Tibial artery (tissue), 4 donors: ENCODE data around the gene COL25A1.
"Not testable (repeated sequence)": the region's sequence is repeated elsewhere in the genome, so short reads cannot be mapped to it uniquely, and the experiment has no call there.

Source experiments
- DNase-seq, 2 donors: peaks; one replicate each; pipeline ENCODE4 v3.0.0-alpha.2; 2019
- H3K27ac ChIP-seq, 2 donors: fragments of 200-600 bp; sonication (generic) in 1 of 2; 1 replicate in 1 of 2; 2 replicates in 1 of 2; pipeline ENCODE4 v1.5.1; 2018 to 2019; ENCODE audit warnings: mild to moderate bottlenecking in 1 of 2
- H3K27me3 ChIP-seq, 2 donors: fragments of 200-600 bp; sonication (generic) in 1 of 2; one replicate each; pipeline versions ENCODE4 v1.5.1 to v1.6.0; 2016 to 2019
- H3K36me3 ChIP-seq, 3 donors: fragments of 200-600 bp; sonication (generic) in 2 of 3; one replicate each; pipeline ENCODE4 v1.5.1; 2016 to 2019; ENCODE audit warnings: mild to moderate bottlenecking in 2 of 3
- H3K4me1 ChIP-seq, 4 donors: fragments of 200-600 bp; sonication (generic) in 2 of 4; 1 replicate in 3 of 4; 2 replicates in 1 of 4; pipeline ENCODE4 v1.5.1; 2016 to 2019
- H3K4me3 ChIP-seq, 2 donors: fragments of 200-600 bp; sonication (generic) in 1 of 2; 1 replicate in 1 of 2; 2 replicates in 1 of 2; pipeline ENCODE4 v1.5.1; 2018 to 2019; ENCODE audit warnings: mild to moderate bottlenecking in 2 of 2
- H3K9me3 ChIP-seq, 3 donors: fragments of 200-600 bp; sonication (generic) in 1 of 3; one replicate each; pipeline ENCODE4 v1.5.1; 2016 to 2019
- CTCF ChIP-seq, 2 experiments: fragments of 200-600 bp in 1 of 2; fragments of 450-650 bp in 1 of 2; IDR thresholded peaks; one replicate each; pipeline ENCODE4 v1.5.1; 2017 to 2019; ENCODE audit warnings: antibody characterized with exemption in 2 of 2, mild to moderate bottlenecking in 1 of 2, moderate library complexity in 1 of 2
- intact Hi-C: fragments of 100-400 bp; cut with DNase I; formaldehyde crosslinking; loops from one replicate; pipeline ENCODE4 v1.15.0; 2023; ENCODE audit warnings: low total_unique reads

COL25A1 gene

GRCh38 chr4:109149836-109150235, 152.6 kb downstream of the COL25A1 start:
- H3K27me3 ChIP-seq = peaks cover 0 to 3% of the 10 kb centered on the region in 2 donors
- intact Hi-C loops = no loop called here

DNA sequence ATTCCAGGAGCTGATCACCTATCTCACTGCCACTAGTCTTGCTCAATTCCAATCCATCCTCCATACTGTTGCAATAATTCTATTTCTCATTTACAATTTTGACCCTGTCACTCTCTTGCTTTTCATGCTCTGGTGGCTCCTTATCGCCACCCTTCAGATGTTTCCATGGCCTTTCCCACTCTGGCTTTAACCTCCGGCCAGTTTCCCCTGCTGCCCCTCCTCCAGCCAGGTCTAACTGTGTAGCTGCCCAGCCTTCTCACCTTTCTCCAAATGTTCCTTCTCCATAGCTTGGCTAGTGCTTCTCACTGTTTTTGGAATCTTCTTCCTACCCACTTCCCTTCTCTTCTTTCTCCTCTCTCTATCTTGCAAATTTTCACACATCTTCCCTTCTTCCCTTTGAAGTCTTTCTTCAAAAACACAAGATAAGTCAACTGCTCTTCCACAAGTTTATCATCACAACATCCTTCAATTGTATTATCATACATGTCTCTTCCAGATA, 153.8 kb downstream of the COL25A1 start:
- no peaks in the 10 kb centered on the region for H3K36me3 ChIP-seq
- H3K4me1 ChIP-seq = no peaks in the 10 kb centered on the region
- DNase-seq = no peak
- peaks cover 0 to 3% of the 10 kb centered on the region in 2 donors for H3K27me3 ChIP-seq
- TF ChIP-seq CTCF (IDR thresholded peaks at IDR 0.05) = no peak
- no peaks in the 10 kb centered on the region for H3K9me3 ChIP-seq
- H3K27ac ChIP-seq = no peak overlapping the region
- intact Hi-C loops = no loop called here
- no peak overlapping the region for H3K4me3 ChIP-seq

More at GRCh38 chr4:109149836-109150235, 152.6 kb downstream of the COL25A1 start:
- Histone ChIP-seq H3K9me3 (no peaks in the 10 kb centered on the region), H3K36me3 (no peaks in the 10 kb centered on the region), H3K4me3 (no peak overlapping the region), H3K4me1 (no peaks in the 10 kb centered on the region), H3K27ac (no peak overlapping the region)
- no peak for DNase-seq
- no peak for TF ChIP-seq CTCF (IDR thresholded peaks at IDR 0.05)

DNA sequence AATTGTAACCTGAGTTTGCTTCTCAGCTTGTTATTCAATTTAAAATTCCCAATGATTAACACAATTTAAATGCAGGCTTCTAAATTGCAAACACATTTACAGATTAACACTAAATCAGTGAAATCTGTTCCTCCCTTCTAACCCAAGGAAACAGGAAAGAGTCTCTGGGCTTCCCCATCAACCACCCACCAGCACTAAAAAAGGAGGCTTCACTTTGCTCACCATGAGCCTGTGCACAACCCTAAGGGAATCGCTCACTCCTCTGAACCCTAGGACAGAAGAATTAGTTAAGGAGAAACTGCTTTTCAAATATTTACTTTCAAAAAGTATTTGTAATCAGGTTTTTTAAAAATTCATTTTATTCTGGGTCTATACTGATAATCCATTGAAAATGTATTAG, 155.3 kb downstream of the COL25A1 start:
- TF ChIP-seq CTCF (IDR thresholded peaks at IDR 0.05) = no peak
- Histone ChIP-seq H3K27ac (no peak overlapping the region), H3K4me3 (no peak overlapping the region), H3K9me3 (no peaks in the 10 kb centered on the region), H3K36me3 (no peaks in the 10 kb centered on the region), H3K27me3 (peaks cover 0 to 3% of the 10 kb centered on the region in 2 donors), H3K4me1 (no peaks in the 10 kb centered on the region)
- DNase-seq = no peak
- intact Hi-C loops = no loop called here

DNA sequence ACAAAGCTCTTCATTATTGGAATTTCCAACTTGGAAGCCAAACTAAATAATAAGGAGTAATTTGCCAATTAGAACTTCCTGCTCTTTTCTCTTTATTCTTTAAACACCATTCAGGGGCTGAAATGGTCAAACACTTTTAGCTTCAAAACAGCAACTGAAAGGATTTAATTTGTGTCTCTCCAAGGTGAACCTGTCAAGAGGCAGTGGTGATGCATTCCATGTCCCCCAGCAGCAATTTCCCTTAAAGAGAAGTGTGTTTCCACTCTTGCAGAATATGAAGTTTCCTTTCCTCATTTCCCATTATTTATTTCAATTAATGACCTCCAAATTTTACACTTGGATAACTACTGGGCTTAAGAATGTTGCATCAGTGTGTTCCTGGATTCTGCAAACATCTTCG, 156.0 kb downstream of the COL25A1 start:
- H3K27ac ChIP-seq = no peak overlapping the region
- H3K36me3 ChIP-seq = no peaks in the 10 kb centered on the region
- TF ChIP-seq CTCF (IDR thresholded peaks at IDR 0.05) = no peak
- no peak for DNase-seq
- no peaks in the 10 kb centered on the region for H3K4me1 ChIP-seq
- intact Hi-C loops = no loop called here
- H3K27me3 ChIP-seq = peaks cover 0 to 3% of the 10 kb centered on the region in 2 donors
- no peaks in the 10 kb centered on the region for H3K9me3 ChIP-seq
- no peak overlapping the region for H3K4me3 ChIP-seq

DNA sequence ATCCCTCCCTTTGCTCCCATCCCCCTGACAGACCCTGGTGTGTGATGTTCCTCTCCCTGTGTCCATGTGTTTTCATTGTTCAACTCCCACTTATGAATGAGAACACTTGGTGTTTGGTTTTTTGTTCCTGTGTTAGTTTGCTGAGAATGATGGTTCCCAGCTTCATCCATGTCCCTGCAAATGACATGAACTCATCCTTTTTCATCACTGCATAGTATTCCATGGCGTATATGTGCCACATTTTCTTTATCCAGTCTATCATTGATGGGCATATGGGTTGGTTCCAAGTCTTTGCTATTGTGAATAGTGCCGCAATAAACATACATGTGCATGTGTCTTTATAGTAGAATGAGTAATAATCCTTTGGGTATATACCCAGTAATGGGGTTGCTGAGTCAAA, 164.3 kb downstream of the COL25A1 start:
- H3K4me3 ChIP-seq, H3K36me3 ChIP-seq, H3K27ac ChIP-seq, H3K9me3 ChIP-seq, intact Hi-C loops, DNase-seq, H3K27me3 ChIP-seq, H3K4me1 ChIP-seq: not testable (repeated sequence)

DNA sequence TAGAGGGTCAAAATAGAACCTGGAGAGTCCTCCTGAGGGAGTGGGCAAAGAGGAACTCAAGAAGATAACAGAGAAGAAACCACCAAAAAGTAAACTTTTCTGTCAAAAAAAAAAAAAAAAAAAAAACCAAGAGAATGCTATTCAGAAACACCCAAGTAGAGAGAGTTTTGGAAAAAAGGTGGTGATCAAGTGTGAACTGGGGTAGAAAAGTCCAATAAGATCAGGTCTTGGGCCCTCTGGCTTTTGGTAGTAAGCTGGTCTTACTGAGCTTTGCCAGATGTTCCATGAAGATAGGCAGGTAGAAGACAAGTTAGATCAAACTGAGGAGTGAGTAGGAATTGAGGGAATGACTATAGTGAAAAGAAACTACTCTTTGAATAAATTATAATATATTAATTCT, 167.5 kb downstream of the COL25A1 start:
- Histone ChIP-seq H3K4me1 (no peaks in the 10 kb centered on the region), H3K27me3 (no peaks in the 10 kb centered on the region), H3K36me3 (no peaks in the 10 kb centered on the region), H3K27ac (no peak overlapping the region), H3K4me3 (no peak overlapping the region), H3K9me3 (no peaks in the 10 kb centered on the region)
- intact Hi-C loops = no loop called here
- DNase-seq = no peak
- TF ChIP-seq CTCF (IDR thresholded peaks at IDR 0.05) = no peak
